GM19238 (cell line): Measurements from ENCODE around the gene SRMS.

Experiments used
- DNase-seq: peaks from one replicate; pipeline ENCODE4 v3.0.0; 2011; ENCODE audit warnings: low spot score; ENCODE audit not compliant: insufficient read length

The SRMS gene

DNA sequence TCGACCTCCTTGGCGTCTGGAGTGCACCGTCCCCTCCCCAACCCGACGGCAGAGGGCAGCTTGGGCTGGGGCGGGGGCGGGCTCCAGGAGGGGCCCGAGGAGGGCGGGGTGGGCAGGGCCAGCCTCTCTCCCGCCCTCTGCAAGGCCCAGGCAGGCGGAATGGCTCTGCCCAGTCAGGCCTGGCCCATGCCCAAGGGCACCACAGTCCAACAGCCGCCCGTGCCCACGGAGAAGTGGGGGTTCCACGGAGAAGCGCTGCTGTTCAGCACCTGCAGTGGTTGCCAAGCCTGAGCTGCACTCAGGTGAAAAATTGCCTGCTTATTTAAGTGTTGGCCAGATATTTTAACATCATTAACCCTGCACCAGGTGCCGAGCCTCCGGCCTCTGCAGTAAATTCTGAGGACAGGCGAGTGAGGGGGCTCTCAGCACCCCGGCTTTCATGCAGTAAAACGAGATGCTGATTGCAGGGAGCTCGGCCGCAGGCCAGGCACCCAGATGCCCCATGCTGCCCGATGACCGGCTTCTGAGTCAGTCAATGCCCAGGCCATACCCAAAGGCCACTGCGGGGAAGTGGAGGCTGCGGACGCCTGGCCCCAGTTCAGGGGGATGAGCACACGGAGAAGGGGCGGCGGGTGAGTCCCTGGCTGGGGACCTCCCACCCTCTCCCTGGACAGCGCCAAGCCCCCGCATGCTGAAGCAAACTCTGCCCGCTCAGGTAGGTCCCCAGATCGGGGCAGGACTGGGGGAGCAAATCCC, at the start of gene SRMS:
Gene SRMS (minus strand): TSS at position 25 of the 756 bp plus-strand sequence. CDS start 286 bp downstream, outside the sequence.
- no peak for DNase-seq

DNA sequence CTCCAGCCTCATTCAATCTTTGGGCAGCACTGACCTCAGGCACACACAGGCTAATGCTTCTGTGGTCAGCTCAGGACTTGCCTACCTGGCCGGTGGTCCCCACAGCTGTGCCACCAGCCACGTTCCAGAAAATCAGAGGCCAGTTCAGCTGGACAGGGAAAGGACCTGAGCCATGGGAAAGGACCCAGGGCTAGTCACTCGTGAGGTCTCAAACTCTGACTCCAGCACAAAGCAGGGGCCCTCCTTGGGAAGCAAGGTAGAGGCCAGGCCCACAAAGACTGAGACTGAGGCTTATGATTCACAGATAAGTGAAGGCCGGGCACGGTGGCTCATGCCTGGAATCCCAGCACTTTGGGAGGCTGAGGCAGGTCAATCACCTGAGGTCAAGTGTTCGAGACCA, 48.9 kb upstream of the SRMS start:
- DNase-seq, result no peak

DNA sequence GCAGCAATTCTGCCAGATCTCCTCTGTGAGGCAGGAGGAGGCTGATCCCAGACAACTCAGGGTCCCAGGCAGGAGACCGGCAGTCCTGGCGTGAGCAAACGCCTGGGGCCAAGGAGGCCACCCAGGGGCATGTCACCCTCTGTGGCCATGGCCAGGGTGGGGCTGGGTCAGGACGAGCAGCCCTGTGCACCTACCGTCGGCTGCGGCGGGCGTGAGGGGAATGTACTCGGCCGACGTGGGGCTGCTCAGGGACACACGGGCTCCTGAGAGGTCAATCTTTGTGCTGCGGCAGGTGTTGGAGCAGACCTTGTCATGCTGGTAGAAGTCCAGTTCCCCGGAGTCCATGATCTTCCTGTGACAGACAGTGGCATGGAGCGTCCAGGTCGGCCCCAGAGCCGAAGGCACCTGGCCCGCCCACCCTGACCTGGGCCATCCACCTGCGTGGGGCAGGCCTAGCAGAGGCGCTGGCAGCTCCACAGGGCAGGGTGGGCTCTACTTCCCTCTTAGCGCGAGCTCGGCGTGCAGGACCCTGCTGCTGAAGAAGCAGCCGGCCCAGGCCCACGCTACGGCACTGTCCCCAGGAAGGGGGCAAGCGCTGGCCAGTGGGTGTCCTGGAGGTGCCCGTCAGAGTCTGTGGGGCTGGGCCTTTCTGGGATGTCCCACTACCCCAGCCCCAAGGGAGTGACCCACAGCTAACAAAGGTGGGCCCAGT, 48.0 kb upstream of the SRMS start:
- DNase-seq, result no peak

- no peak for DNase-seq
Observed at GRCh38 chr20:63594043-63594561, 46.6 kb upstream of the SRMS start.

GRCh38 chr20:63592661-63593060, 45.1 kb upstream of the SRMS start:
- DNase-seq, result no peak

- DNase-seq, result no peak
Observed at GRCh38 chr20:63591786-63592355, 44.3 kb upstream of the SRMS start.

DNA sequence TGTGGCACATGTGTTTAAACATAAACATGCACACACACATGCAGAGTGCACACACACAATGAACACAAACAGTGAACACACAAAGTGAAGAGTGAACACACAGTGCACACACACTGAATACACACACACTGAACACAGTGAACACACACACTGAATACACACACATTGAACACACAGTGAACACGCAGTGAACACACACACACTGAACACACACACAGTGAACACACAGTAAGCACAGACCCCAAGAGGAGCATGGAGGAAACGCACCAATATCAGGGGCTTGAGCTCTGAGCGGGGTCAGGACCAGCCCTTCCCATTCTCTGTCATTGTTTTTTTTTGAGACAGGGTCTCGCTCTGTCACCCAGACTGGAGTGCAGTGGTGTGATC, 43.6 kb upstream of the SRMS start:
- DNase-seq, result no peak

DNA sequence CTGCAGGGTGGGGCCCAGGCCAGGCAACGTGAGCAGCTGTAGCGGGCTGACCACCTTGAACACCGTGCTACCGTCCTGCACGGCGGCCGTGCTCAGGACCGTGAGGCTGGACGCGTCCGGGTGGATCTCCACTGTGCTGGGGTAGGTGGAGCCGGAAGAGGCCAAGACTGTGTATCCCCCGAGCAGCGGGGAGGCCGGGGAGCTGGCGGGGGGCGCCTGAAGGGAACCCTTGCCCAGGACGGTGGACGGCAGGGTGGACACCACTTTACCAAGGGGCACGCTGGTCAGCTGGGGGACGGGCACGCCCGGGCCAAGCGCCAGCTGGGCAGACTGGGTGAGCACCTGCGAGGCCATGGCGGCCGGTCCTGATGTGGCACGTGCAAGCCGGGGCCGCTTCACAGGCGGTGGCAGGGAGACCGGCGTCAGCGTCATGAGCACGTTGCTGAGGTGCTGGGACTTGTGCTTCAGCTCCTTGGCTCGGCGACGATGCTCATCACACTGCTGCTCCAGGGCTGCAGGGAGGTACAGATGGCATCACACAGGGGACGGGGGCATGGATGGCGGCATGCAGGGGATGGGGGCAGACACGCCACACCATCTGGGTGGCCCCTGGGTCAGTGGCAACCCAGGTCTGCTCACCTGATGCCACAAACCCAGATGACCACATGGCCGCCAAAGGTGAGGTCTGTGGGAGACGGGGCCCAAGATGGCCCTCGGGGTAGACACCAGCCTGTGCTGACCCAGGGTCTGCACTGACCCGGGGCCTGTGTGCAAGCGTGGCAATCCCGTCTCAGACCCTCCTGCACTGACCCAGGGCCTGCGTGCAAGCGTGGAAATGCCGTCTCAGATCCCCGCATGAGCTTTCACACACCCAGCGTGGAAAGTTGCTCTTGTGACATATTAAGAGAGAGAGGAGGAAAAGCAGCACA, 42.9 kb upstream of the SRMS start:
- DNase-seq, result no peak

DNA sequence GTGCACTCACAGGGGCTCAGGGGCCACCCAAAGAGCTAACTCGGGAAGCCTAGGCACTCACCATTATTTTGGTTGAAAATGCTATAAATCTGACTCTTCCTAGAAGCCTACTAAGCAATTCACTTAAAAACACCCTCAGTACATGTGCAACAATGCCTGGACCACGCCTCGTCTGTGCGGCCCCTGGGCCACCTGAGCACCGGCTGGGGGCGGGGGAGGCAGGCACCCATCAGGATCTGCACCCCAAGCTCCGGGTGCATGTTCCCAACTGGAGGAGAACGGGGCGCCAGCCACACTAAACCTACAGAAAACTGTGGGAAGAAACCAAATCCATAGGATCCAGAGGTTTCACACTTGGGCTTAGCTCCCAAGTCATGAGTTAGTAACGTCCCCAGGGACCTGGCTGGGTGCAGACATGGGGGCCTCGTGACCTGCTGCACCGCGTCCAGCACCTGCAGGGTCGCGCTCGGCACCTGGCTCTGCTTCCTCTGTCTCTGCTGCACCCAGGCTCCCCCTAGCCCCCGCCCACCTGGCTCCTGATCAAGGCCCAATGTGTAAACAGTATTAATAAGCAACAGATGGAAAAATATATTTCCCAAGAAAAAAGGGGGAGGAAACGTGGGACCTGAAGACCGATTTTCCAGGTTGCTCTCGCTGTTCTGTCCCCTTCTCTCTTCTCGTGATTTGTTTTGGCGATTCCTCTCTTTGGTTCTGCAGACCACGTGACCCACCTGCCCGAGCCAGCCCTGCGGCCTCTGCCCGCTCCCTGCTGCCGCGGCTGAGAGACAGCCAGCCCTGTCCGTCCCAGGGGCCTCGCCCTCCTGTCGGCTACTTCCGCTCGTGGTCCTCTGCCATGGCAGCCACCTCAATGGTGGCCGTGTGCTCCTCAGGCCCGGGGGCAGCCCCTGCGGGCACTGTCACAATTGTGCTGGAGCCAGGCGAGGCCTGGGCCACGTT, 42.0 kb upstream of the SRMS start:
- DNase-seq, result no peak

GRCh38 chr20:63588641-63589041, 41.1 kb upstream of the SRMS start:
- DNase-seq, result no peak

GRCh38 chr20:63587776-63588591, 40.4 kb upstream of the SRMS start:
- no peak for DNase-seq

DNA sequence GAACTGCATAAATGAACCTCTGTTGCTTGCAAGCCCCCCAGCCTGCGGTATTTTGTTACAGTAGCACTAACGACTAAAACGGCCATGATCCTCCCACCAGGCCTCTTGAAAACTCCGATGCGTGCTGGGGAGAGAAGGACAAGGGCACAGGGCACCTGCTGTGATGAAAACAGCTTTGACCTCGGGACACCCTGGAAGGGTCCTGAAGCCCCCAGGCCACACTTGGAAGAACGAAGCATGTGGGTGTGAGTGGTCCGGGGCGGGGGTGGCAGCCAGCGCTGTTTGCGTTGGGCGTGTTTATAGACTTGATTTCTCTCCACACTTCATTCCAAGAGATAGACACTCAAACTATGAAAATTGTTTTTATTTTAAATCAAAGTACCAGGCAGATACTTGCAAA, 39.7 kb upstream of the SRMS start:
- no peak for DNase-seq

DNA sequence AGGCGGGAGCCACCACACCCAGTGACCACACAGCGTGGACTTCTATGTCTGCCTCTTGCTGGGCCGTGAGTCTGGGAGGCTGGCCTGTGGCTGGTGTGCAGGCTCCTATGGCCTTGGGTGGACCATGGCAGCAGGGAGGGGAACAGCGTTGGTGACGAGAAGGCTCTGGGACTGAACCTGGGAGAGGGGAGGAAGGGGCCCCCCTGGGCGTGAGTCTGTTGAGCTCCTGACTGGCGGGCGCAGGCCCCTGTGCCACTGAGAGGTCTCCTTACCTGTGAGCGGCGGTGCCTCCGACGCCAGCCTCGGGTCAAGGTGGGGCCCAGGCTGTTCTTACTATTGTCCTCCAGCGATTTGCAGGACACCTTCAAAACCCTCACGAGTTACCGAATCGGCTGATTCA, 39.2 kb upstream of the SRMS start:
- DNase-seq, result no peak

- no peak for DNase-seq
Observed at GRCh38 chr20:63585616-63586565, 38.3 kb upstream of the SRMS start.

- DNase-seq, result no peak
Observed at GRCh38 chr20:63582382-63583063, 35.0 kb upstream of the SRMS start.

DNA sequence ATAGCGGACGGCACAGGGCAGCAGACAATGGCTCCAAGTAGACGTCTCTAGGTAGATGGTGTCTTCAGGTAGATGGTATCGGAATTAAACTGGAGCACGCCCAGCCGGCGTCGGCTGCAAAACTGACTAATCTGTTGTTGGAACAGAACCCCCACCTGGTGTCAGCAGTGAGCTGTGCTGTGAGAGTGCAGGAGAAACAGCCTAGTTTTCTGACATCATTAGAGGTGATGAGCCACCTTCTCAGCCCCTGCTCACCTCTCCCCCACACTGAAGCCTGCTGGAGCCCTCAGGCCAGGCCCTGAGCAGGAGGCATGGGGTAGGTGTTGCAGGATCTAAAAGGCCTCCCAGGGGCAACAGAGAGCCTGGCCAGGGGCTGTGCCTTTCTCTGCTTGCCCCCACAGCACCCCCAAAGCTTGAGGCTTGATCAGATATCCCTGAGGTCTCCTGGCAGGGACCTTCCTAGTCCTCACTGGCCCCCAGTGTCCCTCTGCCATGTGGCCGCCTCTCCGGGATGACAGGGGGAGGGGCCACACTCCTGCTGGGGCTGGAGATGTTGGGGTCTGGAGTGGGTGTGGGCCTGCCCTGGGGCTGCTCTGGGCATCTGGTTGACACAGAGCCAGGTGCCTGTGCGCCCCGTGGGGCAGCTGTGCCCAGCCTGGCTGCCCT, 33.4 kb upstream of the SRMS start:
- DNase-seq, result no peak
